ENCODE measurements around the gene KLHDC7B.

- no peak for TF ChIP-seq CTCF (conservative IDR thresholded peaks at IDR 0.05; ENCODE audit: low read length)
- TF ChIP-seq EZH2phosphoT487 (IDR thresholded peaks at IDR 0.05; ENCODE audit: borderline replicate concordance, low read depth, low read length) = no peak
These were observed 13.6 kb upstream of the KLHDC7B start for GRCh38 chr22:50531962-50532674.
